HG03064 (cell line): ENCODE data around the gene TMEM259.

Experiments used
- ATAC-seq: cut with Tn5 transposase; IDR thresholded peaks from one replicate; pipeline ENCODE4 v1.9.1; 2021; ENCODE audit warnings: low read depth; ENCODE audit not compliant: unreplicated experiment

Gene TMEM259

GRCh38 chr19:1055886-1056620 is 35.1 kb upstream of the TMEM259 start:
- no peak for ATAC-seq

GRCh38 chr19:1055028-1055425 is 34.1 kb upstream of the TMEM259 start:
- ATAC-seq, result no peak

GRCh38 chr19:1054102-1055027 is 33.4 kb upstream of the TMEM259 start:
- no peak for ATAC-seq

GRCh38 chr19:1053176-1054101 is 32.5 kb upstream of the TMEM259 start:
- no peak for ATAC-seq

- no peak for ATAC-seq
Measured at GRCh38 chr19:1052349-1052975, 31.5 kb upstream of the TMEM259 start.

- no peak for ATAC-seq
Measured at GRCh38 chr19:1051791-1052190, 30.9 kb upstream of the TMEM259 start.

GRCh38 chr19:1050989-1051788 is 30.3 kb upstream of the TMEM259 start:
- no peak for ATAC-seq

- no peak for ATAC-seq
Measured at GRCh38 chr19:1049800-1050199, 28.9 kb upstream of the TMEM259 start.

- ATAC-seq, result no peak
Measured at GRCh38 chr19:1049106-1049505, 28.2 kb upstream of the TMEM259 start.

GRCh38 chr19:1047696-1048147 is 26.8 kb upstream of the TMEM259 start:
- ATAC-seq, result no peak

- ATAC-seq, result no peak
Measured at GRCh38 chr19:1046836-1047695, 26.1 kb upstream of the TMEM259 start.

GRCh38 chr19:1046117-1046626 is 25.2 kb upstream of the TMEM259 start:
- no peak for ATAC-seq

GRCh38 chr19:1045247-1045603 is 24.3 kb upstream of the TMEM259 start:
- no peak for ATAC-seq

- no peak for ATAC-seq
Measured at GRCh38 chr19:1042689-1043511, 22.0 kb upstream of the TMEM259 start.

GRCh38 chr19:1041835-1042685 is 21.1 kb upstream of the TMEM259 start:
- ATAC-seq, result no peak

- no peak for ATAC-seq
Measured at GRCh38 chr19:1041272-1041834, 20.4 kb upstream of the TMEM259 start.
